Stimulated activated naive B cell treated with anti-CD40 and anti-IgM and Interleukin-4, amounts not matched to agents 10 μg/mL and 1 μg/mL and 100 μg/mL, for 72 hours (primary cell): ENCODE measurements around the gene RNF34.

Experiments used
- ATAC-seq, 2 donors: fragments of 150-1000 bp; cut with Tn5 transposase; replicated peaks; 2 replicates each; pipeline ENCODE4 v1.10.0; 2021; ENCODE audit warnings: moderate library complexity in 1 of 2
- DNase-seq: peaks from one replicate; pipeline ENCODE4 v3.0.0; 2021
- H3K27ac Mint-ChIP-seq: one replicate; pipeline ENCODE4 v1.8.0; 2022; ENCODE audit warnings: mild to moderate bottlenecking, mixed read lengths
- H3K27me3 Mint-ChIP-seq, 2 donors: one replicate each; pipeline ENCODE4 v1.8.0; 2022; ENCODE audit warnings: mixed read lengths in 2 of 2
- H3K36me3 Mint-ChIP-seq, 2 donors: one replicate each; pipeline ENCODE4 v1.8.0; 2022; ENCODE audit warnings: mixed read lengths in 2 of 2, mild to moderate bottlenecking in 1 of 2
- H3K4me1 Mint-ChIP-seq, 2 donors: one replicate each; pipeline ENCODE4 v1.8.0; 2022; ENCODE audit warnings: mixed read lengths in 2 of 2, mild to moderate bottlenecking in 1 of 2
- H3K4me3 Mint-ChIP-seq, 2 donors: one replicate each; pipeline ENCODE4 v1.8.0; 2022; ENCODE audit warnings: mild to moderate bottlenecking in 2 of 2, mixed read lengths in 2 of 2, moderate library complexity in 1 of 2
- H3K9me3 Mint-ChIP-seq, 2 donors: one replicate each; pipeline ENCODE4 v1.8.0; 2022; ENCODE audit warnings: mixed read lengths in 2 of 2, mild to moderate bottlenecking in 1 of 2

RNF34 gene

GRCh38 chr12:121453629-121454028 is 53.7 kb downstream of the RNF34 start:
- DNase-seq (no peak), ATAC-seq (no peak)
- Mint-ChIP-seq H3K9me3 (no peaks in the 10 kb centered on the region), H3K27ac (peak overlapping the region; percentile 42), H3K36me3 (peaks cover 22 to 68% of the 10 kb centered on the region in 2 donors), H3K4me3 (no peak overlapping the region), H3K4me1 (peaks cover 46 to 95% of the 10 kb centered on the region in 2 donors), H3K27me3 (no peaks in the 10 kb centered on the region)

GRCh38 chr12:121454921-121455320 is 55.0 kb downstream of the RNF34 start:
- Mint-ChIP-seq H3K36me3 (peaks cover 11 to 56% of the 10 kb centered on the region in 2 donors), H3K4me1 (peaks cover 37 to 86% of the 10 kb centered on the region in 2 donors), H3K4me3 (no peak overlapping the region), H3K27ac (peak overlapping the region; percentile 86), H3K9me3 (no peaks in the 10 kb centered on the region), H3K27me3 (no peaks in the 10 kb centered on the region)
- ATAC-seq (no peak), DNase-seq (no peak)

DNA sequence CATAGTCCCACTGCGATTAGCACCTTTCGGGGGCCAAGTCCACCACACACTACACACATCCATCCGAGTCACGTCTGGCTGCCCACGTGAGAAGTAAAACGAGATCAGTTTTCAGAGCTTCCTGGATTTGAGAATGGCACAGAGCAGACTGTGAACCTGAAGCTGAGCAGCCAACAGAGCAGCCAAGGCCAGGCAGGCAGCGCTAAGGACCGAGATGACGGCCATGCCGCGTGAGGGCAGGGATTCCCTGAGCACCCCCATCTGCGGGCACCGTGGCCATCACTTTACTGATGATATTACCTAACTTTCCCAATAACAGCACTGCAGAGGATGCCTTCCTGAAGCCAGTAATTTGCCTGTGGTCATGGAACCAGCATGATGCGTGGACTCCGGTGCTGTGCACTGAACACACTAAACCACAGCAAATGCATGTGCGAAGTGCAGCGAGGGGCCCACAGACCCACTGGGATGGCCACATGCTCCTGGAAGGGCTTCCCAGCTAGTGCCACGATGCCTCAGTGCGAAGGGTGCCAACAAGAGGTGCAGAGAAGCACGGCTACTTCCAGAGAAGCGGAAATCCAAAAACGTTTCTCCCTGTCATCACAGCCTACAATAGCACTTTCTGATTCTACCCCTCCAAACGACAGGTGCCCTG is 56.0 kb downstream of the RNF34 start:
- no peak overlapping the region for H3K4me3 Mint-ChIP-seq
- H3K36me3 Mint-ChIP-seq: peaks cover 6 to 55% of the 10 kb centered on the region in 2 donors
- no peaks in the 10 kb centered on the region for H3K9me3 Mint-ChIP-seq
- H3K27ac Mint-ChIP-seq: peak overlapping the region; percentile 69
- ATAC-seq (no peak), DNase-seq (no peak)
- H3K27me3 Mint-ChIP-seq: no peaks in the 10 kb centered on the region
- peaks cover 42 to 86% of the 10 kb centered on the region in 2 donors for H3K4me1 Mint-ChIP-seq

- Mint-ChIP-seq H3K9me3 (no peaks in the 10 kb centered on the region), H3K27ac (no peak overlapping the region), H3K4me1 (peaks cover 44 to 88% of the 10 kb centered on the region in 2 donors), H3K27me3 (no peaks in the 10 kb centered on the region), H3K36me3 (peaks cover 12 to 55% of the 10 kb centered on the region in 2 donors), H3K4me3 (no peak overlapping the region)
- no peak for ATAC-seq
- no peak for DNase-seq
Observed at GRCh38 chr12:121456551-121456950, 56.6 kb downstream of the RNF34 start.

DNA sequence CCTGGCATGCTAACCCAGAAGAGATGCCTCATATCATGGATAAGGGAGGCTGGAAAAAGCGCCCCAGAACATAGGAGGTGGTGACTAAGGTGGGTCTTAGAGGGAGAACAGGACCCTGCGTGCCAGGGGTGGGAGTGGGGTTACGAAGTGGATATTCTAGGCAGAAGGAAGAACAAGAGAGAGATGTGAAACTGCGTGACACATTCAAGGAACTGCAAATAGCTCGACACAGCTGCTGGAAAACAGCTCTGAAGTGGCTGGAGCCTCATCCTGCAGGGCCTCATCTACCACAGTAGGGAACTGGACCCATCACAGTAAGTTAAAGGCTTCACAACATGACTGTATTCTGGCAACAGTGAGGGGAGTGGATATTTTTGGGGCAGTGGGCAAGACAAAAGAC is 61.1 kb downstream of the RNF34 start:
- Mint-ChIP-seq H3K36me3 (peaks cover 12 to 53% of the 10 kb centered on the region in 2 donors), H3K9me3 (no peaks in the 10 kb centered on the region), H3K27ac (peak overlapping the region; percentile 10), H3K27me3 (no peaks in the 10 kb centered on the region), H3K4me3 (no peak overlapping the region), H3K4me1 (peaks cover 44 to 73% of the 10 kb centered on the region in 2 donors)
- ATAC-seq (peak; percentile 65 to 70), DNase-seq (no peak)

GRCh38 chr12:121464331-121464730 is 64.4 kb downstream of the RNF34 start:
- H3K4me1 Mint-ChIP-seq: peaks cover 36 to 64% of the 10 kb centered on the region in 2 donors
- ATAC-seq (no peak), DNase-seq (no peak)
- H3K36me3 Mint-ChIP-seq: peaks cover 9 to 38% of the 10 kb centered on the region in 2 donors
- no peaks in the 10 kb centered on the region for H3K27me3 Mint-ChIP-seq
- H3K4me3 Mint-ChIP-seq: no peak overlapping the region
- no peak overlapping the region for H3K27ac Mint-ChIP-seq
- H3K9me3 Mint-ChIP-seq: no peaks in the 10 kb centered on the region

- no peaks in the 10 kb centered on the region for H3K27me3 Mint-ChIP-seq
- no peaks in the 10 kb centered on the region for H3K9me3 Mint-ChIP-seq
- peak; percentile 9 to 13 for ATAC-seq
- no peak for DNase-seq
- peaks cover 32 to 64% of the 10 kb centered on the region in 2 donors for H3K4me1 Mint-ChIP-seq
- H3K4me3 Mint-ChIP-seq: peak overlapping the region; percentile 86 to 93
- peaks cover 7 to 28% of the 10 kb centered on the region in 2 donors for H3K36me3 Mint-ChIP-seq
- H3K27ac Mint-ChIP-seq: peak overlapping the region; percentile 94
Observed at GRCh38 chr12:121465921-121466793, 66.2 kb downstream of the RNF34 start.

DNA sequence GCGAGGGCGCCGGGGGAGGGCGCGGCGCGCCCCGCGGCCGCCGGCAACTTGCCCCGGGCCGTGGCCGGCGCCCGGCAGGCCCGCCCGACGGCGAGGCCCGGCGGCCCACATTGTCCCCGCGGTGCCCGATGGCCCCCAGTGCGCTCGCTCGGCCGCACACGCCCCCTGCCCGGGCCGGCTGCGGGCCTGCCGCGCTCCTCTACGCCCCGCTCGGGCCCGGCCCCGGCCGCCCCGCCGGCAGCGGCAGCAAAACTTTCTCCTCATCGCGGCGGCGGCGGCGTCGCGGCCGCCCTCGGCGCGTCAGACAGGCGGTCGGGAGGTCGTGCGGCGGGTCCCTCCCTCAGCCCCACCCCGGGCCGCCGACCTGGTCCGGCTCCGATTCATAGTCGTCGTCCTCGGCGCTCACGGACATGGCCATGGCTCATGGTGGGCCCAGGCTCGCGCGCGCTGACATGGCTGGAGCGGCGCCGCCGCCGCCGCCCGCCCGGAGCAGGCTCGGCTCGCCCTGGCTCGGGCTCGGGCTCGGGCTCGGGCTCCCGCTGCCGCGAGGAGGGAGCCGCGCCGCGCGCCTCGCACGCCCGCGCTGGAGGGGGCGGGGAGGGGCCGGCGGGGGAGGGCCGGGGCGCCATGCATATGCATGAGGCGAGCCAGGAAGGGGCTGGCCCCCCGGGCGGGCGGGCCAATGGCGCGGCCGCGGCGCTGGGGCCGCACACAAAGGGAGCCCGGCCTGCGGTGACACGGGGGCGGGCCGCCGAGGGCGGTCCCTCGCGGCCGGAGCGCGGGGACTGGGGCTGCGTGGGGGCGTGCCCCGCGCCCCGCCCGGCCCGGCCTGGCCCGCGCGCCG is 67.1 kb downstream of the RNF34 start:
- peak overlapping the region; percentile 59 to 74 for H3K4me3 Mint-ChIP-seq
- H3K4me1 Mint-ChIP-seq: peaks cover 27 to 64% of the 10 kb centered on the region in 2 donors
- H3K36me3 Mint-ChIP-seq: peaks cover 4 to 23% of the 10 kb centered on the region in 2 donors
- H3K27ac Mint-ChIP-seq: no peak overlapping the region
- H3K27me3 Mint-ChIP-seq: no peaks in the 10 kb centered on the region
- DNase-seq (peak; percentile 83), ATAC-seq (peak; percentile 92 to 93)
- no peaks in the 10 kb centered on the region for H3K9me3 Mint-ChIP-seq

GRCh38 chr12:121467638-121468498 is 68.0 kb downstream of the RNF34 start:
- Mint-ChIP-seq H3K9me3 (no peaks in the 10 kb centered on the region), H3K27ac (no peak overlapping the region), H3K36me3 (peaks cover 4 to 23% of the 10 kb centered on the region in 2 donors), H3K27me3 (no peaks in the 10 kb centered on the region), H3K4me3 (peak overlapping the region; percentile 41 to 56), H3K4me1 (peaks cover 27 to 61% of the 10 kb centered on the region in 2 donors)
- peak in 1 of 2 donors; percentile 30 for ATAC-seq
- no peak for DNase-seq

DNA sequence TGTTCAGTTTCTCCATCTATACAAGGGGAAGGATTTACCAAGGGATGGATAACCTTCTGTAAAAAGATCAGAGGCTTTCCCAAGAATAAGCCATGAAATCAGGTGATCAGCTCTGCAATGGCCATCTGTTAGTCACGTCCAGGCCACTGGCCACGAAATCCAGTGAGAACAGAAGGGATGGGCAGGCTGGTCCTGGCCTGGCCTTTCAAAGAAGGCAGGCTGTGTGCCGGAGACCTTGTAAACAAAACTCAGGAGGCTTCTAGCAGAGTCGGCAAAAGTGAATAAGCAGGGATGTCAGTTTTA is 68.5 kb downstream of the RNF34 start:
- H3K27me3 Mint-ChIP-seq: no peaks in the 10 kb centered on the region
- H3K9me3 Mint-ChIP-seq: no peaks in the 10 kb centered on the region
- H3K36me3 Mint-ChIP-seq: peaks cover 9 to 28% of the 10 kb centered on the region in 2 donors
- no peak for DNase-seq
- H3K4me3 Mint-ChIP-seq: no peak overlapping the region
- no peak for ATAC-seq
- H3K4me1 Mint-ChIP-seq: peaks cover 27 to 61% of the 10 kb centered on the region in 2 donors
- H3K27ac Mint-ChIP-seq: no peak overlapping the region

GRCh38 chr12:121470751-121471150 is 70.8 kb downstream of the RNF34 start:
- peaks cover 13 to 31% of the 10 kb centered on the region in 2 donors for H3K36me3 Mint-ChIP-seq
- ATAC-seq (no peak), DNase-seq (no peak)
- peaks cover 18 to 50% of the 10 kb centered on the region in 2 donors for H3K4me1 Mint-ChIP-seq
- H3K4me3 Mint-ChIP-seq: no peak overlapping the region
- H3K27me3 Mint-ChIP-seq: no peaks in the 10 kb centered on the region
- peak overlapping the region; percentile 68 for H3K27ac Mint-ChIP-seq
- no peaks in the 10 kb centered on the region for H3K9me3 Mint-ChIP-seq

DNA sequence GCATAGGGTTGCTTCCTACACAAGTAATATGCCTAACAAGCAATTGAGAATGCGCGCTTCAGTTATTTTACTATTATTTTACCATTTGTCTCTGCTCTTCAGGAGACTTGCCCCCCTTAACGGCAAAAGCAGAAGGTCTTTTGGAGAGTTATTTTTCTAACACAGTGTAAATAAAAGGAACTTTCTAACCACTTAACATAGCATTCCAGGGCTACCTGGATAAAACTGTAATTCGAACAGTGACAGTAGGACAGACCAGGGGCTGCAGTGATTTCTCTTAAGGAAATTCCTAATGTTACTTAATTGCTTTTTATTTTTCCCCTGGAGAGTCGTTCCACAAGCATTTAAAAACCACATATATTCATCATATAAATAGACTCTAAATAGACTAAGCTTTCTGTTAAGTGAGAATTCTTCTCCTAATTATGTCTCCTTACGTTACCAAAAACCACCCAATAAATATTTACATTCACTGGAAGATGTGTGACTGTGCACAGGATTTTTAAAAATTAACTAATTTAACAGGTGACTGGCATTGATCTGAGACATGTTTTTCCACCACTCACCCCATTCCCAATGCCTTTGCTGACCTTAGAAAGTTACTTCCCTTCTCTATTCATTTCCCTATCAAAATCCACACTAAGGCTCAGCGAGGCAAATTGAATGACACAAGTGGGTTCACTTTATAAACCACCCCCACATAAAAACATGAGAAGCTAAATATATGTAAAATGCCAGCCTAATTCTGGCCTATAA is 72.4 kb downstream of the RNF34 start:
- no peak for DNase-seq
- peaks cover 13 to 29% of the 10 kb centered on the region in 2 donors for H3K36me3 Mint-ChIP-seq
- no peak for ATAC-seq
- no peaks in the 10 kb centered on the region for H3K9me3 Mint-ChIP-seq
- peaks cover 14 to 43% of the 10 kb centered on the region in 2 donors for H3K4me1 Mint-ChIP-seq
- no peak overlapping the region for H3K4me3 Mint-ChIP-seq
- no peaks in the 10 kb centered on the region for H3K27me3 Mint-ChIP-seq
- H3K27ac Mint-ChIP-seq: no peak overlapping the region
